GM06990 (cell line): ENCODE data around the gene ZBTB46.

ENCODE experiments used
- DNase-seq: peaks from one replicate; pipeline ENCODE4 v3.0.0-alpha.2; 2011; ENCODE audit not compliant: insufficient read length; ENCODE audit errors: extremely low read depth
- H3K27me3 ChIP-seq: replicated peaks from 2 replicates; pipeline ENCODE4 v1.6.0; 2011; ENCODE audit warnings: low read length; ENCODE audit not compliant: control insufficient read depth, insufficient read depth
- H3K36me3 ChIP-seq: 2 replicates; pipeline ENCODE4 v1.5.1; 2011; ENCODE audit warnings: low read length; ENCODE audit not compliant: control insufficient read depth, insufficient read depth
- H3K4me3 ChIP-seq: replicated peaks from 2 replicates; pipeline ENCODE4 v1.5.1; 2011; ENCODE audit warnings: low read depth, mild to moderate bottlenecking, control low read depth, low read length
- TF ChIP-seq, protein P1 (sequence below): IDR thresholded peaks from 2 replicates; pipeline ENCODE4 v1.5.1; 2011; ENCODE audit warnings: low read length, control low read depth, mild to moderate bottlenecking, inconsistent platforms; ENCODE audit not compliant: insufficient read depth, poor library complexity, severe bottlenecking

ZBTB46 gene

DNA sequence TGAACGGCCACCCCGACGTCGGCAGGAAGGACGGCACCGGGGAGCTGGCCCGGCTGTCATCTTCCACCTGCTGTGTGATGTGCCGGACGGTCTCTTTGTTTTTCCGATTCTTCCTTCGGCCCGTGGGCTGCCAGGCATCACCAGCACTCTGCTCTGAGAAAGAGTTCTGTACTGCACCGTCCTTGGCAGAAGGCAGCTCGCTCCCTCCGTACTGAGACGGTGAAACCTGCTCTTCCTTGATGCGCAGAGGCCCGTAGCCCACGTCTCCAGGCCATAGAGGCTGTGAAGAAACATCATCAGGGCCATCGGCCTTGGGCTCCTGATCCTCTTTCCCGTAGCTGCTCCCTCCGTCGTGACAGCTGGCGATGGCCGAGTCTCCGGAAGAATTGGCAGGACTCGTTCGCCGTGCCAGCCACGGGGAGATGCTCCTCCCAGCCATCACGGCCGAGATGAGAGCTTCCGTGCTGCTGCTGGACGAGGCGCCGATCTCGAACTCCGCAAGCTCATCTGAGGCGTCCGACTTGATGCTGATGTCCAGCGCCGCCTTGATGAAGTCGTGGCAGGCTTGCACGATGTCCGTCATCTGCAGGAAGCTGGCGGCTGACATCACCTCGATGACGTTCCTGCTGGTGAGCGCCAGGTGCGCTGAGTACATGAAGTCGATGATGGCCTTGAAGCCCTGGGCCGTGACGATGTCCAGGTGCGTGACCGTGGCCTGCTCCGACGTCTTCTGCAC is 41.1 kb downstream of the ZBTB46 start:
- no peaks in the 10 kb centered on the region for H3K36me3 ChIP-seq
- TF ChIP-seq, protein P1, sequence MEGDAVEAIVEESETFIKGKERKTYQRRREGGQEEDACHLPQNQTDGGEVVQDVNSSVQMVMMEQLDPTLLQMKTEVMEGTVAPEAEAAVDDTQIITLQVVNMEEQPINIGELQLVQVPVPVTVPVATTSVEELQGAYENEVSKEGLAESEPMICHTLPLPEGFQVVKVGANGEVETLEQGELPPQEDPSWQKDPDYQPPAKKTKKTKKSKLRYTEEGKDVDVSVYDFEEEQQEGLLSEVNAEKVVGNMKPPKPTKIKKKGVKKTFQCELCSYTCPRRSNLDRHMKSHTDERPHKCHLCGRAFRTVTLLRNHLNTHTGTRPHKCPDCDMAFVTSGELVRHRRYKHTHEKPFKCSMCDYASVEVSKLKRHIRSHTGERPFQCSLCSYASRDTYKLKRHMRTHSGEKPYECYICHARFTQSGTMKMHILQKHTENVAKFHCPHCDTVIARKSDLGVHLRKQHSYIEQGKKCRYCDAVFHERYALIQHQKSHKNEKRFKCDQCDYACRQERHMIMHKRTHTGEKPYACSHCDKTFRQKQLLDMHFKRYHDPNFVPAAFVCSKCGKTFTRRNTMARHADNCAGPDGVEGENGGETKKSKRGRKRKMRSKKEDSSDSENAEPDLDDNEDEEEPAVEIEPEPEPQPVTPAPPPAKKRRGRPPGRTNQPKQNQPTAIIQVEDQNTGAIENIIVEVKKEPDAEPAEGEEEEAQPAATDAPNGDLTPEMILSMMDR, result no peak
- H3K27me3 ChIP-seq, result no peaks in the 10 kb centered on the region
- DNase-seq, result no peak
- no peak overlapping the region for H3K4me3 ChIP-seq

DNA sequence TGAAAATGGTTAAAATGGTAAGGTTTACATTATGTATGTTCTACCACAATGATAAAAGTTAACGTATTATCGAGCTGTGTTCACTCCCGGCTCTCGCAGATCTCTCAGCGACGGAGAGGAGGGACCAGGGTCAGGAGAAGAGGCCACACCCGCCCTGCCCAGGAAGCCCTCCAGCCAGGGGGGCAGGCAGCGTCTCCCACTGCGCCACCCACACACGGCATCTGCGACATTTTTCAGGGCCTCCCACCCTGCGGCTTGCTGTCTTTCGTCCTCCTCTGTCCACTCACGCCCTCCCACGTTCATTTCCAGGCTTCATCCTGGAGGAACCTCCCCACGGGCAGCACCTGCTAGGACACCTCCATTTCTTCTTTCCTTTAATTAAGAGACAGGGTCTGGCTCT is 43.3 kb downstream of the ZBTB46 start:
- Histone ChIP-seq H3K27me3 (no peaks in the 10 kb centered on the region), H3K4me3 (no peak overlapping the region), H3K36me3 (no peaks in the 10 kb centered on the region)
- DNase-seq, result no peak
- TF ChIP-seq, protein P1, result no peak

DNA sequence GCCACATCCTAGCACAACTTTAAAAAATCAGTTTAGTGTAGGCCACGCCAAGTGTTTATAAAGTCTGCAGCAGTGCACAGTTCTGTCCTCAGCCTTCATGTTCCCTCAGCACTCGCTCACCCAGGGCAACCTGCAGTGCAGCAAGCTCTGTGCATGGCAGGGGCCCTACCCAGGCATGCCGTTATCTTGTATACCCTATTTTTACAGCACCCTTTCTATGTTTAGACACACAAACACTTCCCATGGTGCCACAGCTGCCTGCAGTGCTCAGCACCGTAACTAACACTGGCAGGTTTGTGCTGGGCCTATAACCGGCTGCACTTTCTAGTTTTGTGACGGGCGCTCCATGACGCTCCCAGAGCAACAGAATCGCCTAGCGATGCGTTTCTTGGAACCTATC is 43.8 kb downstream of the ZBTB46 start:
- DNase-seq, result no peak
- H3K4me3 ChIP-seq, result no peak overlapping the region
- TF ChIP-seq, protein P1, result no peak
- H3K27me3 ChIP-seq, result no peaks in the 10 kb centered on the region
- H3K36me3 ChIP-seq, result no peaks in the 10 kb centered on the region

DNA sequence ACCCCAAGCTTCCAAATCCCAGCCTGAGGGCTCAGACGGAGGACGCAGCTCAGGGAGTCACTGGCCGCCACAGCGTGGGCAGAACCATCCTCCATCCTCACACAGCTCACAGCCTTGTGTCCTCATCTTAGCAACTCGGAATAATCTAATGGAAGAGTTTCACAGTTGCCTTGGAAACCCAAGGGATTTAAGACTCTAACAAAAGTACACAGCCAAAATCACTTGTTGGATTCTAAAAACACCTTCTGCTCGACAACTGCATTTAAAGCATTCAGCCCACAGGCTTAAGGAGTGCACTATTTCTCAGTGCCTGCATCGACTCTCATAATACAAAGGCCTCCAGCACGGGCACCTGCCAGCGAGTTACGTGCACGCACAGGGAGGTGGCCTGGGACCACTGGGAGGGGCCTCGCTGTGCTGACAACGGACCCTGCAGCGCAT is 45.4 kb downstream of the ZBTB46 start:
- Histone ChIP-seq H3K27me3 (no peaks in the 10 kb centered on the region), H3K36me3 (no peaks in the 10 kb centered on the region), H3K4me3 (no peak overlapping the region)
- DNase-seq, result no peak
- TF ChIP-seq, protein P1, result no peak

DNA sequence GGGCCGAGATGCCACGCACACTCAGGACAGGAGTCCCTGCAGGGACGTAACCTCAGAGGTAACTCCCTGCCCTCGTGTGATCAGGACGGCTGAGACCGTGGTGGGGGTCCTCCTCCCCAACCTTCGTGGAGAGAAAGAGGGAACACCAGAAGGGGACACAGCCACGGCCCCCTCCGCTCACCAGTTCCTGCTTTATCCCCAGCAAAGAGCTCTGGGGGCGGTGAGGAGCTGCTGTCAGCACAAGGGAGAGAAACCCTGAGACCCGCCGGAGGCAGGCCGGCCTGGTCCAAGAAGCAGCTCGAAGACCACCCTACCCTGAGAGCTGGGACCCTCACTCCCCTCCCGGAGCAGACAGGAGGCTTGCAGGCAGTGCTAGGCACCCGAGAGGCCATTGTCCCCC is 47.1 kb downstream of the ZBTB46 start:
- DNase-seq, result no peak
- TF ChIP-seq, protein P1, result no peak
- Histone ChIP-seq H3K4me3 (no peak overlapping the region), H3K36me3 (no peaks in the 10 kb centered on the region), H3K27me3 (no peaks in the 10 kb centered on the region)
